ENCODE measurements around the gene MEF2C.

- TF ChIP-seq, protein P1, sequence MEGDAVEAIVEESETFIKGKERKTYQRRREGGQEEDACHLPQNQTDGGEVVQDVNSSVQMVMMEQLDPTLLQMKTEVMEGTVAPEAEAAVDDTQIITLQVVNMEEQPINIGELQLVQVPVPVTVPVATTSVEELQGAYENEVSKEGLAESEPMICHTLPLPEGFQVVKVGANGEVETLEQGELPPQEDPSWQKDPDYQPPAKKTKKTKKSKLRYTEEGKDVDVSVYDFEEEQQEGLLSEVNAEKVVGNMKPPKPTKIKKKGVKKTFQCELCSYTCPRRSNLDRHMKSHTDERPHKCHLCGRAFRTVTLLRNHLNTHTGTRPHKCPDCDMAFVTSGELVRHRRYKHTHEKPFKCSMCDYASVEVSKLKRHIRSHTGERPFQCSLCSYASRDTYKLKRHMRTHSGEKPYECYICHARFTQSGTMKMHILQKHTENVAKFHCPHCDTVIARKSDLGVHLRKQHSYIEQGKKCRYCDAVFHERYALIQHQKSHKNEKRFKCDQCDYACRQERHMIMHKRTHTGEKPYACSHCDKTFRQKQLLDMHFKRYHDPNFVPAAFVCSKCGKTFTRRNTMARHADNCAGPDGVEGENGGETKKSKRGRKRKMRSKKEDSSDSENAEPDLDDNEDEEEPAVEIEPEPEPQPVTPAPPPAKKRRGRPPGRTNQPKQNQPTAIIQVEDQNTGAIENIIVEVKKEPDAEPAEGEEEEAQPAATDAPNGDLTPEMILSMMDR (IDR thresholded peaks at IDR 0.05) = no peak
- TF ChIP-seq POLR2AphosphoS5 (IDR thresholded peaks at IDR 0.05) (no peak), POLR2A (IDR thresholded peaks at IDR 0.05) (no peak)
These were observed 5.2 kb downstream of the MEF2C start for GRCh38 chr5:88877826-88878225.

Measured in sigmoid colon (tissue), 4 donors.